OCI-LY1 (cell line): ENCODE results near the gene RELCH.

Source experiments
- EZH2 ChIP-seq: fragments of 200-600 bp; sonication (generic), shearing (Covaris generic); IDR thresholded peaks from 2 replicates; pipeline ENCODE4 v1.8.0; 2017; ENCODE audit warnings: borderline replicate concordance, mixed run types, mild to moderate bottlenecking, antibody characterized with exemption, low read length, moderate library complexity, mixed read lengths
- TF ChIP-seq, protein P1 (sequence below): fragments of 200-600 bp; sonication (generic), shearing (Covaris generic); IDR thresholded peaks from 2 replicates; pipeline ENCODE4 v1.5.1; 2017; ENCODE audit warnings: mild to moderate bottlenecking, antibody characterized with exemption, low read length, moderate library complexity, mixed read lengths

- TF ChIP-seq, protein P1, sequence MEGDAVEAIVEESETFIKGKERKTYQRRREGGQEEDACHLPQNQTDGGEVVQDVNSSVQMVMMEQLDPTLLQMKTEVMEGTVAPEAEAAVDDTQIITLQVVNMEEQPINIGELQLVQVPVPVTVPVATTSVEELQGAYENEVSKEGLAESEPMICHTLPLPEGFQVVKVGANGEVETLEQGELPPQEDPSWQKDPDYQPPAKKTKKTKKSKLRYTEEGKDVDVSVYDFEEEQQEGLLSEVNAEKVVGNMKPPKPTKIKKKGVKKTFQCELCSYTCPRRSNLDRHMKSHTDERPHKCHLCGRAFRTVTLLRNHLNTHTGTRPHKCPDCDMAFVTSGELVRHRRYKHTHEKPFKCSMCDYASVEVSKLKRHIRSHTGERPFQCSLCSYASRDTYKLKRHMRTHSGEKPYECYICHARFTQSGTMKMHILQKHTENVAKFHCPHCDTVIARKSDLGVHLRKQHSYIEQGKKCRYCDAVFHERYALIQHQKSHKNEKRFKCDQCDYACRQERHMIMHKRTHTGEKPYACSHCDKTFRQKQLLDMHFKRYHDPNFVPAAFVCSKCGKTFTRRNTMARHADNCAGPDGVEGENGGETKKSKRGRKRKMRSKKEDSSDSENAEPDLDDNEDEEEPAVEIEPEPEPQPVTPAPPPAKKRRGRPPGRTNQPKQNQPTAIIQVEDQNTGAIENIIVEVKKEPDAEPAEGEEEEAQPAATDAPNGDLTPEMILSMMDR = no peak
- TF ChIP-seq EZH2 = no peak
Observed at GRCh38 chr18:62196980-62197379, 9.9 kb downstream of the RELCH start.
